ENCODE results near the gene OR10H1. TPM values are rescaled to one million over a fixed set of nuclear protein-coding genes. Genes with fewer than 3 reads are reported as not detected.
"Not testable (repeated sequence)": the region's sequence is repeated elsewhere in the genome, so short reads cannot be mapped to it uniquely, and the experiment has no call there.

OR10H1 gene
- total and polyA plus RNA-seq, 8 donors = 0.04 to 0.11 (median 0.09) TPM; not detected in 4

GRCh38 chr19:15859187-15859586 is 43.7 kb upstream of the OR10H1 start:
- ATAC-seq = no peak
- DNase-seq = no peak

GRCh38 chr19:15850385-15850784 is 34.9 kb upstream of the OR10H1 start:
- DNase-seq (no peak), ATAC-seq (no peak)
- no peak for TF ChIP-seq CTCF (IDR thresholded peaks at IDR 0.05)
- Histone ChIP-seq H3K9me3 (no peaks in the 10 kb centered on the region), H3K36me3 (no peaks in the 10 kb centered on the region), H3K4me1 (no peaks in the 10 kb centered on the region), H3K27me3 (no peaks in the 10 kb centered on the region), H3K4me3 (no peak overlapping the region), H3K27ac (no peak overlapping the region)
- intact Hi-C loops (cut with DNase I) = no loop called here

More at GRCh38 chr19:15859187-15859586, 43.7 kb upstream of the OR10H1 start:
- no peak overlapping the region for H3K4me3 ChIP-seq
- intact Hi-C loops (cut with DNase I) = no loop called here
- H3K4me1 ChIP-seq = no peaks in the 10 kb centered on the region
- TF ChIP-seq CTCF (IDR thresholded peaks at IDR 0.05) = no peak
- H3K36me3 ChIP-seq = no peaks in the 10 kb centered on the region
- peaks cover 0 to 29% of the 10 kb centered on the region in 2 donors for H3K27me3 ChIP-seq
- no peaks in the 10 kb centered on the region for H3K9me3 ChIP-seq
- no peak overlapping the region for H3K27ac ChIP-seq

- ATAC-seq (peak; percentile 65), DNase-seq (no peak)
- intact Hi-C loops (cut with DNase I) = no loop called here
- TF ChIP-seq CTCF (IDR thresholded peaks at IDR 0.05) = no peak
- Histone ChIP-seq H3K36me3 (no peaks in the 10 kb centered on the region), H3K4me1 (peaks cover 0 to 3% of the 10 kb centered on the region in 2 donors), H3K4me3 (no peak overlapping the region), H3K27ac (no peak overlapping the region), H3K27me3 (no peaks in the 10 kb centered on the region), H3K9me3 (no peaks in the 10 kb centered on the region)
Observed at GRCh38 chr19:15846923-15847322, 31.5 kb upstream of the OR10H1 start.

- H3K4me1 ChIP-seq; H3K4me3 ChIP-seq; H3K9me3 ChIP-seq; intact Hi-C loops (cut with DNase I); H3K27ac ChIP-seq; H3K27me3 ChIP-seq; H3K36me3 ChIP-seq: not testable (repeated sequence)
- peak; percentile 86 for ATAC-seq
- peak in 3 of 4 donors; percentile 58 to 88 (median 81) for DNase-seq
Observed at GRCh38 chr19:15843894-15844222, 28.4 kb upstream of the OR10H1 start.

- Histone ChIP-seq H3K27me3 (no peaks in the 10 kb centered on the region), H3K27ac (no peak overlapping the region), H3K36me3 (no peaks in the 10 kb centered on the region), H3K4me1 (peaks cover 0 to 4% of the 10 kb centered on the region in 2 donors), H3K9me3 (no peaks in the 10 kb centered on the region), H3K4me3 (no peak overlapping the region)
- intact Hi-C loops (cut with DNase I) = no loop called here
- no peak for DNase-seq
- no peak for ATAC-seq
- TF ChIP-seq CTCF (IDR thresholded peaks at IDR 0.05) = no peak
Observed at GRCh38 chr19:15843203-15843893, 27.9 kb upstream of the OR10H1 start.

All from left lung (tissue), 10 donors.